Keratinocyte (primary cell): ENCODE measurements around the gene ELK3. TPM values are rescaled to one million over a fixed set of nuclear protein-coding genes. Genes with fewer than 3 reads are reported as not detected.

Experiments used
- DNase-seq: peaks from one replicate; pipeline ENCODE4 v3.0.0-alpha.2; 2011; ENCODE audit warnings: low read depth, missing footprints, low spot score
- FAIRE-seq: peaks from 2 replicates; lab custom pipeline; 2011; peaks lifted over from hg19 to GRCh38; lab: Jason Lieb, UNC
- H2AFZ ChIP-seq: 2 replicates; pipeline ENCODE4 v1.6.0; 2012; ENCODE audit warnings: low read length, control low read depth, inconsistent platforms; ENCODE audit not compliant: control insufficient read depth
- H3K27ac ChIP-seq: 2 replicates; pipeline ENCODE4 v1.5.1; 2011; ENCODE audit warnings: low read length; ENCODE audit not compliant: control insufficient read depth, insufficient read depth
- H3K27me3 ChIP-seq: 3 replicates; pipeline ENCODE4 v1.6.0; 2011; ENCODE audit warnings: low read length; ENCODE audit not compliant: control insufficient read depth, insufficient read depth; ENCODE audit errors: extremely low read depth
- H3K36me3 ChIP-seq, 2 experiments: 2 replicates in 1 of 2; 3 replicates in 1 of 2; pipeline ENCODE4 v1.5.1; 2011; ENCODE audit warnings: low read length in 2 of 2, mild to moderate bottlenecking in 1 of 2; ENCODE audit not compliant: control insufficient read depth in 2 of 2, insufficient read depth in 2 of 2; ENCODE audit errors: extremely low read depth in 1 of 2
- H3K4me1 ChIP-seq: 3 replicates; pipeline ENCODE4 v1.5.1; 2011; ENCODE audit warnings: low read length; ENCODE audit not compliant: control insufficient read depth, insufficient read depth; ENCODE audit errors: extremely low read depth
- H3K4me2 ChIP-seq: 3 replicates; pipeline ENCODE4 v1.6.0; 2011; ENCODE audit warnings: low read depth, low read length; ENCODE audit not compliant: control insufficient read depth, insufficient read depth; ENCODE audit errors: extremely low read depth
- H3K4me3 ChIP-seq, 3 experiments: fragments of 200-600 bp in 1 of 3; sonication (generic) in 1 of 3; 2 replicates in 2 of 3; 3 replicates in 1 of 3; pipeline ENCODE4 v1.5.1; 2011 to 2016; ENCODE audit warnings: low read length in 3 of 3, mild to moderate bottlenecking in 3 of 3, control low read depth in 2 of 3, inconsistent platforms in 1 of 3, low read depth in 1 of 3, mixed read lengths in 1 of 3, mixed run types in 1 of 3, moderate library complexity in 1 of 3; ENCODE audit not compliant: control insufficient read depth in 2 of 3, insufficient read depth in 2 of 3; ENCODE audit errors: extremely low read depth in 1 of 3
- H3K79me2 ChIP-seq: 2 replicates; pipeline ENCODE4 v1.6.0; 2012; ENCODE audit warnings: low read length; ENCODE audit not compliant: control insufficient read depth, insufficient read depth
- H3K9ac ChIP-seq: 3 replicates; pipeline ENCODE4 v1.6.0; 2011; ENCODE audit warnings: low read length; ENCODE audit not compliant: control insufficient read depth, insufficient read depth; ENCODE audit errors: extremely low read depth
- H3K9me1 ChIP-seq: 3 replicates; pipeline ENCODE4 v1.6.0; 2011; ENCODE audit warnings: low read length; ENCODE audit not compliant: control insufficient read depth, insufficient read depth; ENCODE audit errors: extremely low read depth
- H3K9me3 ChIP-seq: 2 replicates; pipeline ENCODE4 v1.5.1; 2012; ENCODE audit warnings: low read depth, low read length; ENCODE audit not compliant: control insufficient read depth
- H4K20me1 ChIP-seq: 3 replicates; pipeline ENCODE4 v1.6.0; 2011; ENCODE audit warnings: low read length; ENCODE audit not compliant: control insufficient read depth, insufficient read depth; ENCODE audit errors: extremely low read depth
- CTCF ChIP-seq, 3 experiments: IDR thresholded peaks in 1 of 3; conservative IDR thresholded peaks in 1 of 3; optimal IDR thresholded peaks in 1 of 3; 2 replicates in 2 of 3; 3 replicates in 1 of 3; pipeline versions ENCODE3 to v1.5.1; 2011; ENCODE audit warnings: low read length in 3 of 3, mild to moderate bottlenecking in 3 of 3, moderate library complexity in 2 of 3, control low read depth in 1 of 3, inconsistent platforms in 1 of 3; ENCODE audit not compliant: insufficient read depth in 2 of 3; ENCODE audit errors: extremely low read depth in 1 of 3
- EZH2 ChIP-seq: IDR thresholded peaks from one replicate; pipeline ENCODE4 v1.6.1; 2012; ENCODE audit warnings: inconsistent platforms, mild to moderate bottlenecking, low read length, moderate library complexity
- dilution Hi-C: fragments of 300-500 bp; cut with MboI; formaldehyde crosslinking; loops from one replicate; pipeline ENCODE4 v1.7.0; 2020; ENCODE audit warnings: low sequenced_read_pairs; ENCODE audit not compliant: extremely low pct_ligation_motif_present
- polyA plus RNA-seq, 5 experiments: library from polyadenylated mRNA; depleted of rRNA in 3 of 5; stranded (reverse) in 3 of 5; stranded (forward) in 1 of 5; unstranded in 1 of 5; fragments of >200 nt; gene quantifications; 1 replicate in 1 of 5; 2 replicates in 3 of 5; 3 replicates in 1 of 5; pipeline versions ENCODE4 v1.2.1 to v1.2.3, GENCODE V29; 2011 to 2012; ENCODE audit warnings: missing spikeins in 2 of 5, low read depth in 1 of 5, low replicate concordance in 1 of 5

Gene ELK3
- polyA plus RNA-seq, 1 donor (not counting 4 experiments of a cell fraction or from before 2014, with no cell fraction given) = 28.2 TPM

- Histone ChIP-seq H3K9ac (no peak overlapping the region), H3K4me1 (no peaks in the 10 kb centered on the region), H4K20me1 (no peaks in the 10 kb centered on the region), H3K27ac (no peak overlapping the region), H2AFZ (no peak overlapping the region), H3K79me2 (no peaks in the 10 kb centered on the region), H3K4me2 (no peak overlapping the region), H3K27me3 (no peaks in the 10 kb centered on the region), H3K36me3 (peaks cover 11 to 15% of the 10 kb centered on the region in 2 experiments), H3K4me3 (no peak overlapping the region), H3K9me3 (no peaks in the 10 kb centered on the region), H3K9me1 (no peaks in the 10 kb centered on the region)
- dilution Hi-C loops = no loop called here
- FAIRE-seq (no peak), DNase-seq (no peak)
- TF ChIP-seq EZH2 (no peak), CTCF (optimal IDR thresholded peaks at IDR 0.05 in 1 of 3, IDR thresholded peaks at IDR 0.05 in 1 of 3, conservative IDR thresholded peaks at IDR 0.05 in 1 of 3; ENCODE audit: extremely low read depth in 1 of 3, insufficient read depth in 2 of 3, low read length in 3 of 3) (no peak)
Measured at GRCh38 chr12:96294831-96295230, 100.7 kb downstream of the ELK3 start.

DNA sequence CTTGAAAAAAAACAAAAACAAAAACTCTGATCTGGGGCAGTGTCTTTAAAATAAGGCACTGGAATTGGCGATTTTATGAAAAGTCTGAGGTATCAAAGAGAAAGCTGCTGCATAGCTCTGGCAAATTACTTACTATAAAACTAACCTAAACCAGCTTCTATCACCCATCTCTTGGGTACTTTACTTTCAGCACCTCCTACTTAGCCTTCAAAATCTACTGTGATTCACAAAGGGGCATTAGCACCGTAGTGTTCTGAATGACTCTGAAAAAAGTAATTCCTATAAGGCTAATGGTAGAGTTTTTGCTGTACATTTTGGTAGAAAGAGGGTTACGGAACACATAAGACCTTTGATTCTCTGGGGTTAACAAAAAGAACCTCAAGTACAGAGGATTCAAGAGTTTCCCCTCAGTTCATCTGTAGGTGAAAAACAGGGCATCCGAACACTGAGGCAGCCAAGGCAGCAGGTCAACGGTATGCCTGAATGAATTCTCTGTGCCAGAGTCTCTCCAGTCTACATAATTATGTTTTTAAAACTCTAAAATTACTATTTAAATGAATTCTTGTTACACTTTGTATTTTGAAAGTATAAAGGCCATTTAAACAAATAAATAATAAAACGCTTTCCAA lies 101.5 kb downstream of the ELK3 start:
- peaks cover 9 to 15% of the 10 kb centered on the region in 2 experiments for H3K36me3 ChIP-seq
- dilution Hi-C loops = no loop called here
- H3K79me2 ChIP-seq = no peaks in the 10 kb centered on the region

More for the DNA sequence above, 101.5 kb downstream of the ELK3 start:
- no peaks in the 10 kb centered on the region for H3K9me3 ChIP-seq
- no peaks in the 10 kb centered on the region for H4K20me1 ChIP-seq
- H3K4me3 ChIP-seq = no peak overlapping the region
- no peak overlapping the region for H3K9ac ChIP-seq
- no peaks in the 10 kb centered on the region for H3K4me1 ChIP-seq
- DNase-seq (no peak), FAIRE-seq (no peak)
- no peaks in the 10 kb centered on the region for H3K9me1 ChIP-seq
- no peak overlapping the region for H2AFZ ChIP-seq
- H3K27me3 ChIP-seq = no peaks in the 10 kb centered on the region
- H3K27ac ChIP-seq = no peak overlapping the region
- no peak overlapping the region for H3K4me2 ChIP-seq
- TF ChIP-seq EZH2 = no peak
- TF ChIP-seq CTCF (optimal IDR thresholded peaks at IDR 0.05 in 1 of 3, IDR thresholded peaks at IDR 0.05 in 1 of 3, conservative IDR thresholded peaks at IDR 0.05 in 1 of 3; ENCODE audit: extremely low read depth in 1 of 3, insufficient read depth in 2 of 3, low read length in 3 of 3) = no peak
